Mesenchymal stem cell (in vitro differentiated cells and primary cell): ENCODE measurements around the gene COQ4.

ENCODE experiments used
- DNase-seq: peaks from one replicate; pipeline ENCODE4 v3.0.0-alpha.2; 2013
- H2AFZ ChIP-seq: one replicate; pipeline ENCODE4 v1.6.1; 2013; ENCODE audit warnings: low read depth, mild to moderate bottlenecking, control low read depth, inconsistent platforms, low read length, moderate library complexity
- H2AK5ac ChIP-seq: 2 replicates; pipeline ENCODE4 v1.6.1; 2013; ENCODE audit warnings: low read length, moderate library complexity, mild to moderate bottlenecking, inconsistent platforms; ENCODE audit not compliant: severe bottlenecking
- H2BK120ac ChIP-seq: one replicate; pipeline ENCODE4 v1.6.1; 2013; ENCODE audit warnings: low read depth, mild to moderate bottlenecking, inconsistent platforms, low read length, moderate library complexity
- H2BK12ac ChIP-seq, 2 experiments: one replicate each; pipeline ENCODE4 v1.6.1; 2013; ENCODE audit warnings: inconsistent platforms in 2 of 2, low read length in 2 of 2, mild to moderate bottlenecking in 2 of 2, moderate library complexity in 2 of 2, control low read depth in 1 of 2
- H2BK15ac ChIP-seq: one replicate; pipeline ENCODE4 v1.6.1; 2013; ENCODE audit warnings: mild to moderate bottlenecking, low read depth, inconsistent platforms; ENCODE audit not compliant: poor library complexity, severe bottlenecking
- H2BK5ac ChIP-seq: 2 replicates; pipeline ENCODE4 v1.6.1; 2013; ENCODE audit warnings: low read depth, mild to moderate bottlenecking, low read length, control low read depth, inconsistent platforms; ENCODE audit not compliant: poor library complexity, severe bottlenecking
- H3K14ac ChIP-seq, 2 experiments: one replicate each; pipeline ENCODE4 v1.6.1; 2013; ENCODE audit warnings: inconsistent platforms in 2 of 2, low read length in 2 of 2, control low read depth in 1 of 2, mild to moderate bottlenecking in 1 of 2, moderate library complexity in 1 of 2
- H3K18ac ChIP-seq, 2 experiments: one replicate each; pipeline ENCODE4 v1.6.1; 2013; ENCODE audit warnings: inconsistent platforms in 2 of 2, low read length in 2 of 2, control low read depth in 1 of 2, low read depth in 1 of 2, mild to moderate bottlenecking in 1 of 2
- H3K23ac ChIP-seq, 2 experiments: one replicate each; pipeline ENCODE4 v1.6.1; 2013; ENCODE audit warnings: inconsistent platforms in 2 of 2, low read length in 2 of 2, mild to moderate bottlenecking in 2 of 2, moderate library complexity in 2 of 2, control low read depth in 1 of 2
- H3K27ac ChIP-seq: 2 replicates; pipeline ENCODE4 v1.5.1; 2013; ENCODE audit warnings: mild to moderate bottlenecking, moderate library complexity, low read length, control low read depth, inconsistent platforms; ENCODE audit not compliant: poor library complexity, severe bottlenecking
- H3K27me3 ChIP-seq, 2 experiments: 2 replicates each; pipeline versions ENCODE4 v1.6.1 to v1.7.0; 2013; ENCODE audit warnings: low read length in 2 of 2, mild to moderate bottlenecking in 2 of 2, moderate library complexity in 2 of 2, control low read depth in 1 of 2, inconsistent platforms in 1 of 2; ENCODE audit not compliant: control insufficient read depth in 1 of 2, insufficient read depth in 1 of 2
- H3K36me3 ChIP-seq, 2 experiments: 2 replicates each; pipeline versions ENCODE4 v1.6.1 to v1.7.0; 2013; ENCODE audit warnings: low read length in 2 of 2, control low read depth in 1 of 2, inconsistent platforms in 1 of 2, low read depth in 1 of 2, mild to moderate bottlenecking in 1 of 2; ENCODE audit not compliant: insufficient read depth in 2 of 2, control insufficient read depth in 1 of 2
- H3K4ac ChIP-seq, 2 experiments: one replicate each; pipeline ENCODE4 v1.6.1; 2013; ENCODE audit warnings: inconsistent platforms in 2 of 2, low read length in 2 of 2, mild to moderate bottlenecking in 2 of 2, moderate library complexity in 2 of 2, control low read depth in 1 of 2, low read depth in 1 of 2
- H3K4me1 ChIP-seq: 2 replicates; pipeline ENCODE4 v1.6.1; 2013; ENCODE audit warnings: low read depth, low read length, control low read depth; ENCODE audit not compliant: control insufficient read depth, insufficient read depth
- H3K4me2 ChIP-seq: 2 replicates; pipeline ENCODE4 v1.6.1; 2013; ENCODE audit warnings: low read length, mild to moderate bottlenecking, inconsistent platforms; ENCODE audit not compliant: poor library complexity, severe bottlenecking
- H3K4me3 ChIP-seq, 2 experiments: 2 replicates each; pipeline versions ENCODE4 v1.5.1 to v1.7.0; 2013; ENCODE audit warnings: low read length in 2 of 2, mild to moderate bottlenecking in 2 of 2, control low read depth in 1 of 2, low read depth in 1 of 2; ENCODE audit not compliant: insufficient read depth in 1 of 2
- H3K79me1 ChIP-seq: replicated peaks from 2 replicates; pipeline ENCODE4 v1.6.1; 2013; ENCODE audit warnings: mild to moderate bottlenecking, control low read depth, low read length, inconsistent platforms; ENCODE audit not compliant: poor library complexity, severe bottlenecking
- H3K9ac ChIP-seq: 2 replicates; pipeline ENCODE4 v1.7.0; 2013; ENCODE audit warnings: mild to moderate bottlenecking, low read length, moderate library complexity
- H3K9me3 ChIP-seq: 2 replicates; pipeline ENCODE4 v1.7.0; 2013; ENCODE audit warnings: mild to moderate bottlenecking, low read length; ENCODE audit not compliant: control insufficient read depth
- H4K8ac ChIP-seq: one replicate; pipeline ENCODE4 v1.6.1; 2013; ENCODE audit warnings: inconsistent platforms, mild to moderate bottlenecking, low read length, moderate library complexity
- H4K91ac ChIP-seq: one replicate; pipeline ENCODE4 v1.6.1; 2013; ENCODE audit warnings: mild to moderate bottlenecking, low read length, inconsistent platforms
- WGBS: methylation state at CpG from one replicate; pipeline ENCODE4 v1.1.7; 2013; ENCODE audit warnings: mixed read lengths; 5-methylcytosine and 5-hydroxymethylcytosine counted together

The COQ4 gene

GRCh38 chr9:128372784-128373183 is 50.1 kb downstream of the COQ4 start:
- 100% methylated on average over 1 of the region's 1 CpG for WGBS
- no peaks in the 10 kb centered on the region for H3K27me3 ChIP-seq
- peaks cover 6 to 15% of the 10 kb centered on the region in 2 experiments for H3K36me3 ChIP-seq

GRCh38 chr9:128374221-128374675 is 51.6 kb downstream of the COQ4 start:
- H3K9me3 ChIP-seq: no peaks in the 10 kb centered on the region
- H3K18ac ChIP-seq: no peak overlapping the region
- H3K27ac ChIP-seq: no peak overlapping the region
- no peak overlapping the region for H3K23ac ChIP-seq
- no peak overlapping the region for H2BK15ac ChIP-seq
- 96% methylated on average over 9 of the region's 9 CpGs for WGBS
- H3K36me3 ChIP-seq: peaks cover 16 to 26% of the 10 kb centered on the region in 2 experiments
- no peak overlapping the region for H3K4ac ChIP-seq
- H3K4me1 ChIP-seq: peaks cover 8% of the 10 kb centered on the region
- H2BK12ac ChIP-seq: no peak overlapping the region
- peaks cover 33% of the 10 kb centered on the region for H3K79me1 ChIP-seq
- no peak overlapping the region for H3K14ac ChIP-seq
- H3K9ac ChIP-seq: no peak overlapping the region
- no peak overlapping the region for H4K8ac ChIP-seq
- DNase-seq: no peak
- H3K4me2 ChIP-seq: no peak overlapping the region
- no peak overlapping the region for H2BK5ac ChIP-seq
- H3K4me3 ChIP-seq: no peak overlapping the region
- no peaks in the 10 kb centered on the region for H3K27me3 ChIP-seq
- H2AFZ ChIP-seq: no peak overlapping the region
- no peak overlapping the region for H4K91ac ChIP-seq
- H2AK5ac ChIP-seq: no peak overlapping the region
- no peak overlapping the region for H2BK120ac ChIP-seq

More at GRCh38 chr9:128372784-128373183, 50.1 kb downstream of the COQ4 start:
- Histone ChIP-seq H3K79me1 (peaks cover 28% of the 10 kb centered on the region), H2BK5ac (no peak overlapping the region), H3K18ac (no peak overlapping the region), H2AFZ (no peak overlapping the region), H3K9me3 (no peaks in the 10 kb centered on the region), H3K14ac (no peak overlapping the region), H2BK12ac (no peak overlapping the region), H3K4me3 (peak overlapping the region in 1 of 2 experiments; percentile 94), H3K4ac (no peak overlapping the region), H4K91ac (no peak overlapping the region), H3K9ac (peak overlapping the region; percentile 96), H4K8ac (no peak overlapping the region), H2BK120ac (no peak overlapping the region), H3K4me1 (peaks cover 8% of the 10 kb centered on the region), H2AK5ac (peak overlapping the region; percentile 21), H3K4me2 (peak overlapping the region; percentile 40), H3K23ac (no peak overlapping the region), H3K27ac (no peak overlapping the region), H2BK15ac (peak overlapping the region; percentile 54)
- DNase-seq: peak; percentile 78

- Histone ChIP-seq H4K8ac (no peak overlapping the region), H3K27ac (no peak overlapping the region), H3K36me3 (peaks cover 23 to 30% of the 10 kb centered on the region in 2 experiments), H2BK5ac (no peak overlapping the region), H3K23ac (no peak overlapping the region), H4K91ac (no peak overlapping the region), H3K4me1 (peaks cover 8% of the 10 kb centered on the region), H3K4me3 (no peak overlapping the region), H3K9ac (peak overlapping the region; percentile 6), H2AFZ (no peak overlapping the region), H2AK5ac (no peak overlapping the region), H3K18ac (no peak overlapping the region), H2BK15ac (no peak overlapping the region), H3K27me3 (no peaks in the 10 kb centered on the region), H3K9me3 (no peaks in the 10 kb centered on the region), H2BK12ac (no peak overlapping the region), H3K14ac (no peak overlapping the region), H2BK120ac (no peak overlapping the region), H3K4me2 (no peak overlapping the region), H3K4ac (no peak overlapping the region), H3K79me1 (peaks cover 34% of the 10 kb centered on the region)
- WGBS: 83% methylated on average over 5 of the region's 5 CpGs
- no peak for DNase-seq
Observed at GRCh38 chr9:128375865-128376264, 53.2 kb downstream of the COQ4 start.

GRCh38 chr9:128382261-128382660 is 59.6 kb downstream of the COQ4 start:
- Histone ChIP-seq H3K9ac (no peak overlapping the region), H4K91ac (no peak overlapping the region), H2BK5ac (no peak overlapping the region), H2AK5ac (no peak overlapping the region), H3K4me1 (peaks cover 6% of the 10 kb centered on the region), H2AFZ (no peak overlapping the region), H3K4ac (no peak overlapping the region), H3K18ac (no peak overlapping the region), H3K4me2 (no peak overlapping the region), H3K27me3 (no peaks in the 10 kb centered on the region), H4K8ac (no peak overlapping the region), H2BK12ac (no peak overlapping the region), H3K79me1 (peaks cover 47% of the 10 kb centered on the region), H3K27ac (no peak overlapping the region), H3K9me3 (no peaks in the 10 kb centered on the region), H3K23ac (no peak overlapping the region), H2BK15ac (no peak overlapping the region), H3K36me3 (peaks cover 54 to 66% of the 10 kb centered on the region in 2 experiments), H3K14ac (no peak overlapping the region), H3K4me3 (peak overlapping the region in 1 of 2 experiments; percentile 12), H2BK120ac (no peak overlapping the region)
- DNase-seq: no peak
- WGBS: 75% methylated on average over 3 of the region's 6 CpGs
